ENCODE data around the gene AGBL4. TPM values are rescaled to one million over a fixed set of nuclear protein-coding genes. Genes with fewer than 3 reads are reported as not detected.

The AGBL4 gene
- total RNA-seq, 1 experiment from 2014 or later: not detected

DNA sequence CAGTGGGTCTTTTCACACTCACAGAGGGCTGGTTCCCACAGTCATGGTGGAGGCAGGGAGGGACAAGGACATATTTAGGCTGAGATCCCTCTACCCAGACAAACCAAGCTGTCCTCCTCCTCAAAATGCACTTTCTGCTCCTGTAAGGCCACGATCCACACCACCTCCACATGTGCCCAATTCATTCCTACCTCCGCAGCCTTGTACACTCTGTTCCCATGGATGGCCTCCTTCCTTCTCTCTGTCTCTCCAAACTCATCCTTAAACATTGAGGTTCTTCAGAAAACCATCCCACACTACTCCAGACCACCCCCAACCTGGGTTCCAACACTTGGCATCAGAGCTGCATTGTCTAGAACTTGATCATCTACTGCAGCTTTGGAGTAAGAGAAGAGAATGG, 842.7 kb downstream of the AGBL4 start:
- H3K9ac ChIP-seq (ENCODE audit: low read length): no peak overlapping the region
- POLR2A ChIA-PET: no interaction called here
- no peak overlapping the region for H3K4me3 ChIP-seq (replicated peaks in 1 of 2; ENCODE audit: low read depth in 1 of 2, low read length in 2 of 2)
- intact Hi-C loops (cut with micrococcal nuclease): no loop called here
- H3K9me2 ChIP-seq (ENCODE audit: insufficient read depth): no peaks in the 10 kb centered on the region
- BruUV-seq (replicated peaks): no TSS peak
- RAD21 ChIA-PET (ENCODE audit: low non-redundant PET in 1 of 2, low total read pairs in 2 of 2, uncharacterized antibody in 2 of 2, unreplicated experiment in 2 of 2): no interaction called here
- ATAC-seq: no peak
- H3K36me3 ChIP-seq (ENCODE audit: control insufficient read depth in 1 of 2, insufficient read depth in 2 of 2, low read length in 2 of 2): no peaks in the 10 kb centered on the region
- no peak overlapping the region for H3K27ac ChIP-seq (ENCODE audit: low read depth, low read length)
- no peaks in the 10 kb centered on the region for H3K79me2 ChIP-seq (ENCODE audit: insufficient read depth, low read length)
- H4K20me1 ChIP-seq (ENCODE audit: insufficient read depth): no peaks in the 10 kb centered on the region
- H3K4me2 ChIP-seq (ENCODE audit: low read length): no peak overlapping the region
- CTCF ChIA-PET: no interaction called here
- DNase-seq (ENCODE audit: low read depth, low spot score): no peak
- no peaks in the 10 kb centered on the region for H3K27me3 ChIP-seq (ENCODE audit: insufficient read depth, low read length)
- H2AFZ ChIP-seq (ENCODE audit: low read depth, low read length, poor library complexity, severe bottlenecking): no peak overlapping the region
- H3K4me1 ChIP-seq (ENCODE audit: control insufficient read depth in 1 of 2, insufficient read depth in 2 of 2, low read length in 2 of 2): no peaks in the 10 kb centered on the region
- peaks cover 3 to 19% of the 10 kb centered on the region in 2 experiments; a peak in 2 of 4 replicates for H3K9me3 ChIP-seq (ENCODE audit: control insufficient read depth in 1 of 2, insufficient read depth in 1 of 2, low read depth in 1 of 2, low read length in 2 of 2)
- TF ChIP-seq, protein P1, sequence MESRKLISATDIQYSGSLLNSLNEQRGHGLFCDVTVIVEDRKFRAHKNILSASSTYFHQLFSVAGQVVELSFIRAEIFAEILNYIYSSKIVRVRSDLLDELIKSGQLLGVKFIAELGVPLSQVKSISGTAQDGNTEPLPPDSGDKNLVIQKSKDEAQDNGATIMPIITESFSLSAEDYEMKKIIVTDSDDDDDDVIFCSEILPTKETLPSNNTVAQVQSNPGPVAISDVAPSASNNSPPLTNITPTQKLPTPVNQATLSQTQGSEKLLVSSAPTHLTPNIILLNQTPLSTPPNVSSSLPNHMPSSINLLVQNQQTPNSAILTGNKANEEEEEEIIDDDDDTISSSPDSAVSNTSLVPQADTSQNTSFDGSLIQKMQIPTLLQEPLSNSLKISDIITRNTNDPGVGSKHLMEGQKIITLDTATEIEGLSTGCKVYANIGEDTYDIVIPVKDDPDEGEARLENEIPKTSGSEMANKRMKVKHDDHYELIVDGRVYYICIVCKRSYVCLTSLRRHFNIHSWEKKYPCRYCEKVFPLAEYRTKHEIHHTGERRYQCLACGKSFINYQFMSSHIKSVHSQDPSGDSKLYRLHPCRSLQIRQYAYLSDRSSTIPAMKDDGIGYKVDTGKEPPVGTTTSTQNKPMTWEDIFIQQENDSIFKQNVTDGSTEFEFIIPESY (IDR thresholded peaks at IDR 0.05; ENCODE audit: extremely low read depth, insufficient replicate concordance, low read length): no peak
- TF ChIP-seq JUND (IDR thresholded peaks at IDR 0.05) (no peak), EZH2phosphoT487 (IDR thresholded peaks at IDR 0.05; ENCODE audit: borderline replicate concordance) (no peak), CBX3 (IDR thresholded peaks at IDR 0.05; ENCODE audit: low read depth) (no peak), SP1 (IDR thresholded peaks at IDR 0.05; ENCODE audit: low read depth) (no peak), SRF (IDR thresholded peaks at IDR 0.05; ENCODE audit: low read depth) (no peak), POLR2AphosphoS5 (IDR thresholded peaks at IDR 0.05; ENCODE audit: low read depth, low read length) (no peak), CEBPB (IDR thresholded peaks at IDR 0.05; ENCODE audit: low read depth) (no peak), TCF7L2 (IDR thresholded peaks at IDR 0.05; ENCODE audit: borderline replicate concordance, extremely low read depth, insufficient read depth, insufficient read length) (no peak), EZH2 (IDR thresholded peaks at IDR 0.05) (no peak), ELF1 (IDR thresholded peaks at IDR 0.05; ENCODE audit: borderline replicate concordance, low read depth) (no peak), REST (IDR thresholded peaks at IDR 0.05; ENCODE audit: low read depth) (no peak), ZNF274 (IDR thresholded peaks at IDR 0.05; ENCODE audit: low read depth, low read length) (no peak), RAD21 (IDR thresholded peaks at IDR 0.05; ENCODE audit: low read depth) (no peak), YY1 (IDR thresholded peaks at IDR 0.05; ENCODE audit: extremely low read depth, insufficient replicate concordance, low read depth, low read length) (no peak), EGR1 (IDR thresholded peaks at IDR 0.05; ENCODE audit: low read depth) (no peak)
- TF ChIP-seq, protein P2, sequence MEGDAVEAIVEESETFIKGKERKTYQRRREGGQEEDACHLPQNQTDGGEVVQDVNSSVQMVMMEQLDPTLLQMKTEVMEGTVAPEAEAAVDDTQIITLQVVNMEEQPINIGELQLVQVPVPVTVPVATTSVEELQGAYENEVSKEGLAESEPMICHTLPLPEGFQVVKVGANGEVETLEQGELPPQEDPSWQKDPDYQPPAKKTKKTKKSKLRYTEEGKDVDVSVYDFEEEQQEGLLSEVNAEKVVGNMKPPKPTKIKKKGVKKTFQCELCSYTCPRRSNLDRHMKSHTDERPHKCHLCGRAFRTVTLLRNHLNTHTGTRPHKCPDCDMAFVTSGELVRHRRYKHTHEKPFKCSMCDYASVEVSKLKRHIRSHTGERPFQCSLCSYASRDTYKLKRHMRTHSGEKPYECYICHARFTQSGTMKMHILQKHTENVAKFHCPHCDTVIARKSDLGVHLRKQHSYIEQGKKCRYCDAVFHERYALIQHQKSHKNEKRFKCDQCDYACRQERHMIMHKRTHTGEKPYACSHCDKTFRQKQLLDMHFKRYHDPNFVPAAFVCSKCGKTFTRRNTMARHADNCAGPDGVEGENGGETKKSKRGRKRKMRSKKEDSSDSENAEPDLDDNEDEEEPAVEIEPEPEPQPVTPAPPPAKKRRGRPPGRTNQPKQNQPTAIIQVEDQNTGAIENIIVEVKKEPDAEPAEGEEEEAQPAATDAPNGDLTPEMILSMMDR (IDR thresholded peaks at IDR 0.05 in 2 of 3, conservative IDR thresholded peaks at IDR 0.05 in 1 of 3; ENCODE audit: borderline replicate concordance in 1 of 3, insufficient read depth in 1 of 3, low read depth in 2 of 3, low read length in 2 of 3): no peak
- TF ChIP-seq, protein P3, sequence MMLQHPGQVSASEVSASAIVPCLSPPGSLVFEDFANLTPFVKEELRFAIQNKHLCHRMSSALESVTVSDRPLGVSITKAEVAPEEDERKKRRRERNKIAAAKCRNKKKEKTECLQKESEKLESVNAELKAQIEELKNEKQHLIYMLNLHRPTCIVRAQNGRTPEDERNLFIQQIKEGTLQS (IDR thresholded peaks at IDR 0.05): no peak

Data from HCT116 (cell line).